ENCODE results near the gene CHST15. TPM values are rescaled to one million over a fixed set of nuclear protein-coding genes. Genes with fewer than 3 reads are reported as not detected.

CHST15 gene
- total RNA-seq, 1 experiment from 2014 or later = 17.1 TPM

- intact Hi-C loops (cut with micrococcal nuclease) = no loop called here
- CTCF ChIA-PET = no interaction called here
- no peak overlapping the region for H3K4me2 ChIP-seq (ENCODE audit: low read length)
These were observed 80.4 kb downstream of the CHST15 start for GRCh38 chr10:124012991-124013390.

DNA sequence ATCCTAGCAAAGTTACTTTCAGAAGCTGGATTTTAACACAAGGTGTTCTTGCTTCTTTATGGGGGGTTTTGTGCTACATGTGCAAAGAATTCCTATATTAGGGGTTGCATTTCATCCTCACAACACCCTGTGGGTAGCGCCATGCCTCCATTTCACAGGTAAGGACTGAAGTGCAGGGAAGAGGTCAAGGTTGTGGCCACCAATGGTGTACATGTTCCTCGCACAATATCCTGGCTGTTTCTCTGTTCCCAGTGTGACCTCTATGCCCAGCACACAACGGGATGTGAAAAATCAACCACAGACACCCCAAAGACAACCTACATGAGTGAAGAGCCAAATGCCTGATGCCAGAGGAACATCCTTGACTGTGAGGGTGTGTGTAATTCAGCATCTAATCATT lies 80.8 kb downstream of the CHST15 start:
- TF ChIP-seq EZH2phosphoT487 (IDR thresholded peaks at IDR 0.05; ENCODE audit: borderline replicate concordance, low read length) (no peak), CTCF (conservative IDR thresholded peaks at IDR 0.05; ENCODE audit: low read depth, low read length) (no peak), EZH2 (IDR thresholded peaks at IDR 0.05; ENCODE audit: low read length, unreplicated experiment) (no peak)
- CTCF ChIA-PET = no interaction called here
- DNase-seq (no peak), ATAC-seq (no peak)
- Histone ChIP-seq H3K9me3 (ENCODE audit: low read length) (no peaks in the 10 kb centered on the region), H2AFZ (ENCODE audit: low read length) (no peak overlapping the region), H3K79me2 (ENCODE audit: low read length) (no peaks in the 10 kb centered on the region), H3F3A (ENCODE audit: low read length, unreplicated experiment) (no peaks in the 10 kb centered on the region), H3K36me3 (ENCODE audit: low read depth, low read length) (no peaks in the 10 kb centered on the region), H3K9ac (ENCODE audit: low read length) (no peak overlapping the region), H3K4me3 (ENCODE audit: low read length) (no peak overlapping the region), H3K27ac (ENCODE audit: low read length) (no peak overlapping the region), H4K20me1 (ENCODE audit: low read length) (no peaks in the 10 kb centered on the region), H3K27me3 (ENCODE audit: low read length) (no peaks in the 10 kb centered on the region), H3K9me2 (replicated peaks; ENCODE audit: low read length) (no peaks in the 10 kb centered on the region), H3K4me1 (ENCODE audit: insufficient read depth, low read length) (no peaks in the 10 kb centered on the region), H3K4me2 (ENCODE audit: low read length) (no peak overlapping the region)
- no TSS peak for BruUV-seq (replicated peaks)
- intact Hi-C loops (cut with micrococcal nuclease) = no loop called here
- POLR2A ChIA-PET (ENCODE audit: unreplicated experiment) = no interaction called here

More at GRCh38 chr10:124012991-124013390, 80.4 kb downstream of the CHST15 start:
- Histone ChIP-seq H3K4me1 (ENCODE audit: insufficient read depth, low read length) (no peaks in the 10 kb centered on the region), H3K4me3 (ENCODE audit: low read length) (no peak overlapping the region), H4K20me1 (ENCODE audit: low read length) (no peaks in the 10 kb centered on the region), H3F3A (ENCODE audit: low read length, unreplicated experiment) (no peaks in the 10 kb centered on the region), H3K9me2 (replicated peaks; ENCODE audit: low read length) (no peaks in the 10 kb centered on the region), H3K9ac (ENCODE audit: low read length) (no peak overlapping the region), H3K27me3 (ENCODE audit: low read length) (no peaks in the 10 kb centered on the region), H3K79me2 (ENCODE audit: low read length) (no peaks in the 10 kb centered on the region), H3K36me3 (ENCODE audit: low read depth, low read length) (no peaks in the 10 kb centered on the region), H2AFZ (ENCODE audit: low read length) (no peak overlapping the region), H3K27ac (ENCODE audit: low read length) (no peak overlapping the region), H3K9me3 (ENCODE audit: low read length) (no peaks in the 10 kb centered on the region)
- TF ChIP-seq CTCF (conservative IDR thresholded peaks at IDR 0.05; ENCODE audit: low read depth, low read length) (no peak), EZH2phosphoT487 (IDR thresholded peaks at IDR 0.05; ENCODE audit: borderline replicate concordance, low read length) (no peak), EZH2 (IDR thresholded peaks at IDR 0.05; ENCODE audit: low read length, unreplicated experiment) (no peak)
- ATAC-seq (no peak), DNase-seq (no peak)
- POLR2A ChIA-PET (ENCODE audit: unreplicated experiment) = no interaction called here
- no TSS peak for BruUV-seq (replicated peaks)

- Histone ChIP-seq H3K4me3 (ENCODE audit: low read length) (no peak overlapping the region), H3K27me3 (ENCODE audit: low read length) (no peaks in the 10 kb centered on the region), H3K79me2 (ENCODE audit: low read length) (no peaks in the 10 kb centered on the region), H3K4me1 (ENCODE audit: insufficient read depth, low read length) (no peaks in the 10 kb centered on the region), H3K4me2 (ENCODE audit: low read length) (no peak overlapping the region), H3K9me3 (ENCODE audit: low read length) (no peaks in the 10 kb centered on the region), H3K27ac (ENCODE audit: low read length) (no peak overlapping the region), H3K9me2 (replicated peaks; ENCODE audit: low read length) (no peaks in the 10 kb centered on the region), H2AFZ (ENCODE audit: low read length) (no peak overlapping the region), H3K9ac (ENCODE audit: low read length) (no peak overlapping the region), H3F3A (ENCODE audit: low read length, unreplicated experiment) (no peaks in the 10 kb centered on the region), H4K20me1 (ENCODE audit: low read length) (no peaks in the 10 kb centered on the region), H3K36me3 (ENCODE audit: low read depth, low read length) (no peaks in the 10 kb centered on the region)
- ATAC-seq = no peak
- CTCF ChIA-PET = no interaction called here
- TF ChIP-seq CTCF (conservative IDR thresholded peaks at IDR 0.05; ENCODE audit: low read depth, low read length) (no peak), EZH2phosphoT487 (IDR thresholded peaks at IDR 0.05; ENCODE audit: borderline replicate concordance, low read length) (no peak), EZH2 (IDR thresholded peaks at IDR 0.05; ENCODE audit: low read length, unreplicated experiment) (no peak)
- BruUV-seq (replicated peaks) = no TSS peak
- intact Hi-C loops (cut with micrococcal nuclease) = no loop called here
- DNase-seq = no peak
- POLR2A ChIA-PET (ENCODE audit: unreplicated experiment) = no interaction called here
These were observed 81.3 kb downstream of the CHST15 start for GRCh38 chr10:124012066-124012465.

Measured in PC-3 (cell line).